AG04450 (cell line): Measurements from ENCODE around the gene TK2. TPM values are rescaled to one million over a fixed set of nuclear protein-coding genes. Genes with fewer than 3 reads are reported as not detected.
"Not testable (repeated sequence)": the region's sequence is repeated elsewhere in the genome, so short reads cannot be mapped to it uniquely, and the experiment has no call there.

Experiments
- CTCF ChIA-PET: fragments of 300-600, 350-600 bp; formaldehyde crosslinking; extraction: SDS; loops from one replicate; lab custom pipeline; 2022; ENCODE audit warnings: antibody characterized with exemption, inconsistent platforms; lab: Charles Lee
- POLR2A ChIA-PET: fragments of 350-600 bp; formaldehyde crosslinking; extraction: SDS; loops from one replicate; lab custom pipeline; 2021; ENCODE audit warnings: antibody characterized with exemption, inconsistent platforms; lab: Yijun Ruan, JAX
- DNase-seq: peaks from one replicate; pipeline ENCODE4 v3.0.0-alpha.2; 2011; ENCODE audit warnings: low read depth, low spot score
- H3K27ac ChIP-seq: one replicate; pipeline ENCODE4 v1.5.1; 2012; ENCODE audit warnings: low read depth, low read length, control low read depth
- H3K27me3 ChIP-seq: one replicate; pipeline ENCODE4 v1.6.0; 2012; ENCODE audit warnings: low read length; ENCODE audit not compliant: control insufficient read depth, insufficient read depth
- H3K4me3 ChIP-seq: 2 replicates; pipeline ENCODE4 v1.5.1; 2011; ENCODE audit warnings: mild to moderate bottlenecking, low read depth, low read length, control low read depth
- H3K9me3 ChIP-seq: 2 replicates; pipeline ENCODE4 v1.5.1; 2012; ENCODE audit warnings: low read length; ENCODE audit not compliant: control insufficient read depth, insufficient read depth
- polyA plus RNA-seq: library from polyadenylated mRNA; depleted of rRNA; stranded (reverse); fragments of >200 nt; gene quantifications from 2 replicates; pipeline ENCODE4 v1.2.3, GENCODE V29; 2011
- TF ChIP-seq, protein P1 (sequence below): IDR thresholded peaks from 2 replicates; pipeline ENCODE4 v1.5.1; 2011; ENCODE audit warnings: low read depth, low read length, control low read depth, inconsistent platforms

Gene TK2
- polyA plus RNA-seq, 1 experiment, result 34.2 TPM

DNA sequence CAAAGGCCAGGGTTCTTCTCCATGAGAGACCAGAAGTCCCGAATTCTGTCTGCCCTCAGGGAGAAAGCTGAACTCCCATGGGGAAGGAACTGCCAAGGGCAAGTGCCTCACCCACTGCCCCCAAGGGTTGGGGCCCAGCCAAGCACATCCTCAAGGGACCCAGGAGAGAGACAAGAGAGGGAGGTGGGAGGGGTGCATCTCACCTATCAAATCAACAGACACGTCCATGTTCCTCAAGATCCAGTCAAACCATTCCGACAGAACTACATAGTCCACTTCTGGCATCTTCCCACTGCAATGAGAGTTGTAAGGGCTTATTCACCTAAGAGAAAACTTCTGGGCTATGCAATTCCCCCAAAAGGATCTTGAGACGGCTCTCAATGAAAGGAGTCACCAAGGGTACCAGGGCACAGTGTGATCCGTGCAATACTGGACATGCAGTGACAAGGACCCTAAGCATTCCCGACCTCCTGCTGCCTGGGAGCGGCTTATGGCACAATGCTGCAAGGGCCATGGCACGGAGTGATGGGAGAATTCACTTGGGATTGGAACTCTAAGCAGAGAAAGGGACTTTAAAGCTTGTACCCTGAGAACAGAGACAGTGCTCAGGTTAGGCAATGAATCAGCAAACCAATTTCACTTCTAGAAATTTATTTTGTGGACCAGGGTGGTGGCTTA, 32.2 kb downstream of the TK2 start:
- Histone ChIP-seq H3K9me3 (no peaks in the 10 kb centered on the region; the same call in 1 of the 2 replicates), H3K27ac (peak overlapping the region; percentile 94), H3K4me3 (no peak overlapping the region), H3K27me3 (no peaks in the 10 kb centered on the region)
- CTCF ChIA-PET, result interaction anchor here (0.6 to 1.5 kb wide), 2 partner anchors 13 to 111 kb away, joined by 3 to 5 read pairs; no protein-coding TSS in a partner anchor
- no peak for DNase-seq
- POLR2A ChIA-PET, result interaction anchor here (1.0 kb wide), 1 partner anchor 35 kb away, joined by 5 read pairs; the partner anchor contains the start of gene CKLF
- TF ChIP-seq, protein P1, sequence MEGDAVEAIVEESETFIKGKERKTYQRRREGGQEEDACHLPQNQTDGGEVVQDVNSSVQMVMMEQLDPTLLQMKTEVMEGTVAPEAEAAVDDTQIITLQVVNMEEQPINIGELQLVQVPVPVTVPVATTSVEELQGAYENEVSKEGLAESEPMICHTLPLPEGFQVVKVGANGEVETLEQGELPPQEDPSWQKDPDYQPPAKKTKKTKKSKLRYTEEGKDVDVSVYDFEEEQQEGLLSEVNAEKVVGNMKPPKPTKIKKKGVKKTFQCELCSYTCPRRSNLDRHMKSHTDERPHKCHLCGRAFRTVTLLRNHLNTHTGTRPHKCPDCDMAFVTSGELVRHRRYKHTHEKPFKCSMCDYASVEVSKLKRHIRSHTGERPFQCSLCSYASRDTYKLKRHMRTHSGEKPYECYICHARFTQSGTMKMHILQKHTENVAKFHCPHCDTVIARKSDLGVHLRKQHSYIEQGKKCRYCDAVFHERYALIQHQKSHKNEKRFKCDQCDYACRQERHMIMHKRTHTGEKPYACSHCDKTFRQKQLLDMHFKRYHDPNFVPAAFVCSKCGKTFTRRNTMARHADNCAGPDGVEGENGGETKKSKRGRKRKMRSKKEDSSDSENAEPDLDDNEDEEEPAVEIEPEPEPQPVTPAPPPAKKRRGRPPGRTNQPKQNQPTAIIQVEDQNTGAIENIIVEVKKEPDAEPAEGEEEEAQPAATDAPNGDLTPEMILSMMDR, result no peak

DNA sequence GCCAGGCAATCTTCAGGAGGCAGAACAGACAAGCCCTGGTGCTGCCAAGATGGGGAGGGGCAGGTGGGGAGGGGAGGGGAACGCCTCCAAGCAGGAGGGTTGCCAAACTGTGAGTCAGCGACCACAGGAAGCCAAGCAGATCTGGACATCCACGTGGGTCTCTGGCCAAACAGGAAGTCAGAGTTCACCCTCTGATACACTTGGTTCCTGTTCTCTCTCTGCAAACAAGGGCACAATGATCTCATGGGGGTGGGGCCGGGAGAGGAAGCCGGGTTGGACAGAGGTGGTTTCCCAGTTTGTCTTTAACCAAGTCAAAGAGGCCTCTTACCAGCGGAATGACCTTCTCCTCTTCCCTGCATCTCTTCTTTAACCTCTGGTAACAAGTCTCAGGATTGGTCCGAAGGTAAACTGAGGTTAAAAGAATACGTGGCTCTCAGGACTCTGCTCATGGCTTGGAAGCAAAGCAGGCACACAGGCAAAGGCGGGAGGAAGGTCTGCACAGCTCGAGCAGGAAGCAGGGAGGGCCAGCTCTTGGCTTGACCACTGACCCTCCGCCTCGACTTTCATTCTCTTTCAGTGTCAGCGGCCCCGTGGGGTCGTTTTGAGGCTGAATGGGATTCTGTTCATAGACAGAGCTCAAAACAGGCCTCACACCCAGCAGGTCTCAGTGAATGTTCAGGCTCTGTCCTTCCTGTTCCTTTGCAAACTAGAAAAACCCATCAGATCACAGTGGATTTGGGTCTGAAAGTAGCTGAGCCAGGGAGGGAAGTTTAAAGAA, 32.9 kb downstream of the TK2 start:
- no peaks in the 10 kb centered on the region for H3K27me3 ChIP-seq
- no peaks in the 10 kb centered on the region; the same call in 1 of the 2 replicates for H3K9me3 ChIP-seq
- peak overlapping the region; percentile 94 for H3K27ac ChIP-seq
- POLR2A ChIA-PET, result interaction anchor here (1.0 kb wide), 1 partner anchor 35 kb away, joined by 5 read pairs; the partner anchor contains the start of gene CKLF
- TF ChIP-seq, protein P1, result no peak
- no peak overlapping the region for H3K4me3 ChIP-seq
- CTCF ChIA-PET, result interaction anchor here (0.6 to 1.5 kb wide), 2 partner anchors 12 to 110 kb away, joined by 3 to 5 read pairs; no protein-coding TSS in a partner anchor
- peak; percentile 98 for DNase-seq

DNA sequence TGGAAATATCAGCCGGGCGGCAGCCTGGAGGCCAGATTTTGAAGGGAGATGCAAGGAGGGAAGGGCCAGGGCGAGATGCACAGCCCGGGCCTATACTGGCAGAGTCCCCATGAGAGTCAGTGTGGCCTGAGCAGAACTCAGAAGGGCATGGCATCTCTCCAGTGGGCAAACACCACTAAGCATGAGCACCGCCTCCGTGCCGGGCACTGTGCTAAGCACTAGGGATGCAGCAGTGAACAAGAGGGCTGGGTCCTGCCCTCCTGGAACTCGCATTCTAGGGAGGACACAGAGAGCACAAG, 33.5 kb downstream of the TK2 start:
- POLR2A ChIA-PET, result no interaction called here
- no peak for DNase-seq

DNA sequence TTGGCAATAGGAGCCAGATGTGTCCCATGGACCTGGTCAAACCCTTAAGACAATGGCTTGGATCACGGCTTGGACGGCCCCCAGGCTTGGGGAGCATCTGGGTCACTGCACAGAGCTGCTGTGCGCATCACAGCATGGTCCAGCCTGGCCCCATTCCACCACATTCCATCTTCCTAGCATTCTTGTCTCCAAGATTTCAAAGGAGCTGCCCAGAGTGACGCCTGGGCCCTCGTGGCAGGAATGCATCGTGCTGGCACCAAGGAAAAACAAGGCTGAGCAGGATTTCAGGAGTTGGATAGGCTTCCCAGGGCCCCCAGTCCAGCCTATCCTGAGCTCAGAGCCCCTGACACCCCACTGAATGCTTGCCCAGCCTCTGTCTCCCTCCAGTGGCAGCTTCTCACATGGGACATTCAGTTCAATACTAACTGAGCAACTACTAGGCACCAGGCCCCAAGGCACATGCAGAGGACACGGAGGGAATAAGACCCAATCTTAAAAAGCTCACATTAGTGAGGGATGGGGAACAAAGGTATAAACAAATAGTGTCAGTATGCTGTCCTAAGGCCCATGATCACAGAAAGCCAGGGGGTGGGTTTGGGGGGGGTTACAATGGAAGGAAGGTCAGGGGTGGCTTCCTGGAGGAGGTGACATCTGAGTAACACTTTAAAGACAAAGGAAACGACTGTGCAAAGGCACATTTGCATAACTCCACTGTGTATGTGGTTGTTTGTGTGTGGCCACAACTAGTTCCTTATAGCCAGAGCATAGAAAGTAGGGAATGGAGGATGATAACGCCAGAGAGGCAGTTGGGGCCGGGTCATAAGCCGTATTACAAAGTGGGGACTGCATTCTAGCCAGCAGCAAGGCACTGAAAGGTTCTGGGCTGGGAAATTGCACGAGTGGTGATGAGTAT, 34.1 kb downstream of the TK2 start:
- POLR2A ChIA-PET, result no interaction called here
- H3K27ac ChIP-seq, result peak overlapping the region; percentile 39
- H3K27me3 ChIP-seq, result no peaks in the 10 kb centered on the region
- TF ChIP-seq, protein P1, result peak; percentile 64
- H3K9me3 ChIP-seq, result no peaks in the 10 kb centered on the region; the same call in 1 of the 2 replicates
- CTCF ChIA-PET, result interaction anchor here (0.5 to 1.5 kb wide), 15 partner anchors 10 to 245 kb away, joined by 3 to 17 read pairs (median 5); no protein-coding TSS in a partner anchor
- DNase-seq, result no peak
- H3K4me3 ChIP-seq, result no peak overlapping the region

More for the DNA sequence above, 33.5 kb downstream of the TK2 start:
- Histone ChIP-seq H3K27me3 (no peaks in the 10 kb centered on the region), H3K27ac (peak overlapping the region; percentile 39), H3K4me3 (no peak overlapping the region), H3K9me3 (no peaks in the 10 kb centered on the region; the same call in 1 of the 2 replicates)
- TF ChIP-seq, protein P1, result no peak
- CTCF ChIA-PET, result interaction anchor here (1.0 to 1.5 kb wide), 10 partner anchors 9 to 181 kb away, joined by 3 to 17 read pairs (median 4); no protein-coding TSS in a partner anchor

DNA sequence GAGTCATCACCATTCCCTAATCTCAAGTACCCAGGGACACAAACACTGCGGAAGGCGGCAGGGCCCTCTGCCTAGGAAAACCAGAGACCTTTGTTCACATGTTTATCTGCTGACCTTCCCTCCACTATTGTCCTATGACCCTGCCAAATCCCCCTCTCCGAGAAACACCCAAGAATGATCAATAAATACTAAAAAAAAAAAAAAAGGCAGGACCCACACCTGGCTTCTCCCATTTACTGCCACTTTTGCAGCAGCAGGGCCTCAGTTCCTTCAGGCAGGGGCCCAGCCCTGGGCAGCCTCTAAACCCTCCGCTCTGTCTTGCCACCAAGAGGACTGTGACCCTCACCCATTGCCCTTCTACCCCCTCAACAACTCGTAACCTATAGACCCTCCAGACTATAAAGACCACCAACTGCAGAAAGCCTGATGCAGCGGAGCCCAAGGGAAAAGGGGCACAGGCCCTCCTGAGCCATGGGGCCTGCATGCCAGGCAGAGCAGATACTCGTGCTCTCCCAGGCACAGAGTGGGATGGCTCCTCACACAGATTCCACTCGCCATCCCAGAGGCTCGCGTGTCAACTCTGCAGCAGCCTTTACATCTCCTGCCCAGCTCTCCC, 34.8 kb downstream of the TK2 start:
- CTCF ChIA-PET, result interaction anchor here (0.5 to 1.5 kb wide), 13 partner anchors 10 to 180 kb away, joined by 3 to 17 read pairs (median 5); no protein-coding TSS in a partner anchor
- H3K9me3 ChIP-seq, H3K4me3 ChIP-seq, H3K27me3 ChIP-seq, POLR2A ChIA-PET, DNase-seq: not testable (repeated sequence)
- H3K27ac ChIP-seq, result peak overlapping the region; percentile 11

DNA sequence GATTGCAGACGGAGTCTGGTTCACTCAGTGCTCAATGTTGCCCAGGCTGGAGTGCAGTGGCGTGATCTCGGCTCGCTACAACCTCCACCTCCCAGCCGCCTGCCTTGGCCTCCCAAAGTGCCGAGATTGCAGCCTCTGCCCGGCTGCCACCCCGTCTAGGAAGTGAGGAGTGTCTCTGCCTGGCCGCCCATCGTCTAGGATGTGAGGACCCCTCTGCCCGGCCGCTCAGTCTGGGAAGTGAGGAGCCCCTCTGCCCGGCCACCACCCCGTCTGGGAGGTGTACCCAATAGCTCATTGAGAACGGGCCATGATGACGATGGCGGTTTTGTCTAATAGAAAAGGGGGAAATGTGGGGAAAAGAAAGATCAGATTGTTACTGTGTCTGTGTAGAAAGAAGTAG, 35.5 kb downstream of the TK2 start:
- CTCF ChIA-PET, POLR2A ChIA-PET: not testable (repeated sequence)

More for the DNA sequence above, 35.5 kb downstream of the TK2 start:
- not testable (repeated sequence) for H3K27me3 ChIP-seq, H3K9me3 ChIP-seq, DNase-seq, H3K4me3 ChIP-seq, H3K27ac ChIP-seq
